Colonic mucosa (tissue), 4 donors: ENCODE data around the gene SCAP. TPM values are rescaled to one million over a fixed set of nuclear protein-coding genes. Genes with fewer than 3 reads are reported as not detected.

Experiments
- DNase-seq: peaks from one replicate; pipeline ENCODE4 v3.0.0-alpha.2; 2020
- H3K27ac ChIP-seq: fragments of 200-600 bp; one replicate; pipeline ENCODE4 v1.8.0; 2021
- H3K27me3 ChIP-seq: fragments of 200-600 bp; one replicate; pipeline ENCODE4 v1.8.0; 2021
- H3K36me3 ChIP-seq: fragments of 200-600 bp; one replicate; pipeline ENCODE4 v1.8.0; 2021
- H3K4me1 ChIP-seq: fragments of 200-600 bp; one replicate; pipeline ENCODE4 v1.8.0; 2021; ENCODE audit warnings: mild to moderate bottlenecking
- H3K4me3 ChIP-seq: fragments of 200-600 bp; one replicate; pipeline ENCODE4 v1.8.0; 2021
- H3K9ac ChIP-seq, 2 donors: one replicate each; pipeline ENCODE4 v1.7.0; 2013; ENCODE audit warnings: control low read depth in 2 of 2, low read depth in 2 of 2, low read length in 2 of 2
- H3K9me3 ChIP-seq: fragments of 200-600 bp; one replicate; pipeline ENCODE4 v1.8.0; 2021
- intact Hi-C: fragments of 100-400 bp; cut with DNase I; formaldehyde crosslinking; loops from one replicate; pipeline ENCODE4 v1.14.1; 2022
- total RNA-seq, 2 donors: library from RNA; stranded (reverse); fragmentation: NEBNext Ultra II Directional in 1 of 2; extraction: Animal tissue kit (Norgen Biotek cat#: 25700) in 1 of 2; gene quantifications; one replicate each; pipeline ENCODE4 v1.2.1, GENCODE V29; 2021
- TF ChIP-seq, protein P1 (sequence below): fragments of 200-600 bp; IDR thresholded peaks from one replicate; pipeline ENCODE4 v1.8.0; 2022; ENCODE audit warnings: antibody characterized with exemption, mild to moderate bottlenecking
- donor health status: healthy.
- donor health status: DM: no; HTN: no; CAD: no.
- donor health status: DM: no; HTN: no; CAD: no.

The SCAP gene
- total RNA-seq, 2 donors from 2014 or later = 86.5 to 137 TPM

GRCh38 chr3:47398228-47398627 is 77.5 kb downstream of the SCAP start:
- H3K4me1 ChIP-seq = no peaks in the 10 kb centered on the region
- H3K27ac ChIP-seq = no peak overlapping the region
- H3K4me3 ChIP-seq = no peak overlapping the region
- no peaks in the 10 kb centered on the region for H3K27me3 ChIP-seq
- DNase-seq = no peak
- H3K9me3 ChIP-seq = no peaks in the 10 kb centered on the region
- intact Hi-C loops = no loop called here
- peaks cover 4% of the 10 kb centered on the region for H3K36me3 ChIP-seq
- no peak overlapping the region for H3K9ac ChIP-seq
- TF ChIP-seq, protein P1, sequence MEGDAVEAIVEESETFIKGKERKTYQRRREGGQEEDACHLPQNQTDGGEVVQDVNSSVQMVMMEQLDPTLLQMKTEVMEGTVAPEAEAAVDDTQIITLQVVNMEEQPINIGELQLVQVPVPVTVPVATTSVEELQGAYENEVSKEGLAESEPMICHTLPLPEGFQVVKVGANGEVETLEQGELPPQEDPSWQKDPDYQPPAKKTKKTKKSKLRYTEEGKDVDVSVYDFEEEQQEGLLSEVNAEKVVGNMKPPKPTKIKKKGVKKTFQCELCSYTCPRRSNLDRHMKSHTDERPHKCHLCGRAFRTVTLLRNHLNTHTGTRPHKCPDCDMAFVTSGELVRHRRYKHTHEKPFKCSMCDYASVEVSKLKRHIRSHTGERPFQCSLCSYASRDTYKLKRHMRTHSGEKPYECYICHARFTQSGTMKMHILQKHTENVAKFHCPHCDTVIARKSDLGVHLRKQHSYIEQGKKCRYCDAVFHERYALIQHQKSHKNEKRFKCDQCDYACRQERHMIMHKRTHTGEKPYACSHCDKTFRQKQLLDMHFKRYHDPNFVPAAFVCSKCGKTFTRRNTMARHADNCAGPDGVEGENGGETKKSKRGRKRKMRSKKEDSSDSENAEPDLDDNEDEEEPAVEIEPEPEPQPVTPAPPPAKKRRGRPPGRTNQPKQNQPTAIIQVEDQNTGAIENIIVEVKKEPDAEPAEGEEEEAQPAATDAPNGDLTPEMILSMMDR = no peak

GRCh38 chr3:47394881-47395280 is 80.9 kb downstream of the SCAP start:
- peaks cover 4% of the 10 kb centered on the region for H3K36me3 ChIP-seq

DNA sequence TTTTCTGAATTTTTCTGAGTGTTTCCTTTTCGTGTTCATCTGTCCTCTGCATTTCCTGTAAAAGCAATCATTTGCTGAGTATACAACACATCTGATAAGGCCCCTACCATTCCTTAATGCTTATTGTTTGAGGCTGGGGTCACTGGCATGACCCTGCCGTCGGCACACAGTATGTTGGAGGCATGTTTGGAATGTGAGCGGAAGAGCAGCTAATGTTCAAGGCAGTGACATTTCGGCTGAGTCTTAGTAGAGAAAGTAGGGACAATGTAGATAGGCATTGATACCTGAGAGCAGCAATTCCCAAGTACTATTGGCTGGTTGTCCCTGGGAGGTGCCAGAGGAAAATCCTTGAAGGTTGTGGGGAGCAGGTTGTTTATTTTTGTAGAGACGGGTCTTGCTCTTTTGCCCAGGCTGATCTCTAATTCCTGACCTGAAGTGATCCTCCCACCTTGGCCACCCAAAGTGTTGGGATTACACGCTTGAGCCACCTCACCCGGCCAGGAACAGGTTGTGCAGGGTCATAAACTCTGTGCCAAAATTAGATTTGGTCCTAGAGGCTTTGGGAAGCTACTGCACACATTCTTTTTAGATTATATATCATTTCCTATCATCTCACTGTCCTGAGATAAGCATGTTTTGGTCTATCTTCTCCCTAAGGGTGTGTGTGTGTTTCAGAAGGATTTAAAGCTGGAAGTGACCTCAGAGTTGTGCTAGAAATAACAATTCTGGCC is 81.4 kb downstream of the SCAP start:
- H3K27ac ChIP-seq = no peak overlapping the region
- H3K27me3 ChIP-seq = no peaks in the 10 kb centered on the region
- H3K36me3 ChIP-seq = peaks cover 4% of the 10 kb centered on the region
- H3K9ac ChIP-seq = no peak overlapping the region
- H3K4me3 ChIP-seq = no peak overlapping the region
- intact Hi-C loops = no loop called here
- no peak for DNase-seq
- H3K4me1 ChIP-seq = no peaks in the 10 kb centered on the region
- TF ChIP-seq, protein P1 = no peak
- H3K9me3 ChIP-seq = no peaks in the 10 kb centered on the region

More at GRCh38 chr3:47394881-47395280, 80.9 kb downstream of the SCAP start:
- TF ChIP-seq, protein P1 = no peak
- Histone ChIP-seq H3K9me3 (no peaks in the 10 kb centered on the region), H3K27ac (no peak overlapping the region), H3K4me3 (no peak overlapping the region), H3K27me3 (no peaks in the 10 kb centered on the region), H3K4me1 (no peaks in the 10 kb centered on the region), H3K9ac (no peak overlapping the region)
- intact Hi-C loops = no loop called here
- DNase-seq = no peak

DNA sequence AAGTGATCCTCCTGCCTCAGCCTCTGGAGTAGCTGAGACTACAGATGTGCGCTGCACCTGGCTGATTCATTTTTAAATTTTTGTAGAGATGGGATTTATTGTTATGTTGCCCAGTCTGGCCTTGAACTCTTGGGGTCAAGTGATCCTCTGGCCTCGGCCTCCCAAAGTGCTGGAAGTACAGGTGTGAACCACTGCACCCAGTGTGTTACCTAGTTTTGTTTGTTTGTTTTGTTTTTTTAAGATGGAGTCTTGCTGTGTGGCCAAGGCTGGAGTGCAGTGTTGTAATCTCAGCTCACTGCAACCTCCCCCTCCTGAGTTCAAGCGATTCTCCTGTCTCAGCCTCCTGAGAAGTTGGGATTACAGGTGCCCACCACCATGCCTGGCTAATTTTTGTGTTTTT is 82.8 kb downstream of the SCAP start:
- no peaks in the 10 kb centered on the region for H3K4me1 ChIP-seq
- H3K27me3 ChIP-seq = no peaks in the 10 kb centered on the region
- intact Hi-C loops = no loop called here
- no peak overlapping the region for H3K4me3 ChIP-seq
- DNase-seq = no peak
- TF ChIP-seq, protein P1 = no peak
- H3K27ac ChIP-seq = no peak overlapping the region
- H3K9me3 ChIP-seq = no peaks in the 10 kb centered on the region
- H3K9ac ChIP-seq = no peak overlapping the region
- H3K36me3 ChIP-seq = peaks cover 4% of the 10 kb centered on the region

DNA sequence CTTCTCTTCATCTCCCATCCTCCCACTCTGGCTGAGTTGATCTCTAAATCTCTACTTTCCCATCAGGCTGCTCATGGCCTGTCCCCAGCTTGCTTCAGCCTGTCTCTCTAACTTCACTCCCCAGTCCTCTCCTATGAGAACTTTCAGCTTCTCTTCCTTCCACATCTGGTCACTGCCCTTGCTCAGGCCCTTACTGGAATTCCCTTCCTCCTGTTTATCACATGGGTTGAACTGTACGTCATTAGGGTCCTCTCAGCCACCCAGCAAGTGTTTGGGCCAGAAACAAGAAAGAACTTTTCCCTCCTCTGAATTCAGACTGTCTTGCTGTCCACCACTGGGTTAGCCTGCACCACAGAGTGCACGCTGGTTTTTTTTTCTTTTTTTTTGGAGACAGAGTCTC is 89.9 kb downstream of the SCAP start:
- no peak for DNase-seq
- Histone ChIP-seq H3K27me3 (no peaks in the 10 kb centered on the region), H3K27ac (no peak overlapping the region), H3K9me3 (no peaks in the 10 kb centered on the region), H3K4me3 (no peak overlapping the region), H3K9ac (no peak overlapping the region), H3K36me3 (no peaks in the 10 kb centered on the region), H3K4me1 (no peaks in the 10 kb centered on the region)
- TF ChIP-seq, protein P1 = no peak
- intact Hi-C loops = no loop called here
